ENCODE results near the gene TIPRL. TPM values are rescaled to one million over a fixed set of nuclear protein-coding genes. Genes with fewer than 3 reads are reported as not detected.

Gene TIPRL
- total and polyA plus RNA-seq, 2 of the 8 experiments (the other 6 are each of a cell fraction or from before 2014, with no cell fraction given) = 8.1 to 27.4 TPM

GRCh38 chr1:168187177-168187576 lies 8.4 kb downstream of the TIPRL start:
- H3K4ac ChIP-seq (replicated peaks; ENCODE audit: insufficient read length, low read depth, low read length) = no peak overlapping the region
- H3K27ac ChIP-seq (ENCODE audit: low read depth, low read length) = no peak overlapping the region
- ChIA-PET CTCF (ENCODE audit: partially characterized antibody) (interaction anchor here (1.0 to 2.6 kb wide), 4 partner anchors 8 to 105 kb away, joined by 4 to 8 read pairs (median 7); partner anchors contain the start of gene TIPRL), POLR2A (ENCODE audit: partially characterized antibody) (interaction anchor here (1.2 to 1.3 kb wide), 2 partner anchors 10 to 15 kb away, joined by 3 to 5 read pairs; no protein-coding TSS in a partner anchor)
- no peaks in the 10 kb centered on the region for H3K9me3 ChIP-seq (ENCODE audit: insufficient read depth in 2 of 2, low read depth in 1 of 2, low read length in 1 of 2)
- H3K4me1 ChIP-seq (replicated peaks in 1 of 4; ENCODE audit: control insufficient read depth in 3 of 4, insufficient read depth in 4 of 4, low read length in 3 of 4) = no peaks in the 10 kb centered on the region
- no peak overlapping the region for H4K91ac ChIP-seq (replicated peaks; ENCODE audit: insufficient read length, low read length)
- no peaks in the 10 kb centered on the region for H4K20me1 ChIP-seq (replicated peaks in 1 of 2; ENCODE audit: control insufficient read depth in 1 of 2, insufficient read depth in 2 of 2, low read length in 2 of 2)
- DNase-seq (ENCODE audit: low read depth in 1 of 2, low spot score in 2 of 2) = no peak
- no peak overlapping the region for H2BK120ac ChIP-seq (replicated peaks; ENCODE audit: low read depth, low read length)
- H3K23me2 ChIP-seq (ENCODE audit: low read depth, low read length) = no peaks in the 10 kb centered on the region
- H2BK15ac ChIP-seq (ENCODE audit: low read length) = no peak overlapping the region
- H3K36me3 ChIP-seq (ENCODE audit: control insufficient read depth in 2 of 4, insufficient read depth in 4 of 4, low read length in 3 of 4) = peaks cover 0 to 11% (median 4%) of the 10 kb centered on the region in 4 experiments; a peak in 4 of 8 replicates
- H3K9ac ChIP-seq (replicated peaks in 1 of 4; ENCODE audit: extremely low read depth in 1 of 4, low read depth in 3 of 4, low read length in 3 of 4) = no peak overlapping the region
- H3K23ac ChIP-seq (ENCODE audit: insufficient read length) = no peak overlapping the region
- H2BK5ac ChIP-seq (ENCODE audit: low read depth, low read length) = no peak overlapping the region
- H4K8ac ChIP-seq (ENCODE audit: extremely low read depth, insufficient read depth, low read length) = no peak overlapping the region
- H3K79me1 ChIP-seq (ENCODE audit: low read depth, low read length) = no peaks in the 10 kb centered on the region
- H3K4me2 ChIP-seq (ENCODE audit: insufficient read depth in 1 of 2, low read depth in 2 of 2, low read length in 2 of 2) = no peak overlapping the region
- no peak overlapping the region for H3K4me3 ChIP-seq (ENCODE audit: extremely low read depth in 1 of 4, insufficient read depth in 2 of 4, low read depth in 3 of 4, low read length in 4 of 4)
- no peak overlapping the region for H3K14ac ChIP-seq (ENCODE audit: insufficient read length)
- TF ChIP-seq SP2 (IDR thresholded peaks at IDR 0.05; ENCODE audit: low read length) (no peak), SP4 (IDR thresholded peaks at IDR 0.05; ENCODE audit: low read length) (no peak), RNF2 (IDR thresholded peaks at IDR 0.05; ENCODE audit: borderline replicate concordance, low read depth, low read length, missing control alignments, poor library complexity, severe bottlenecking) (no peak), RFX5 (IDR thresholded peaks at IDR 0.05; ENCODE audit: borderline replicate concordance, low read depth, low read length) (no peak), E2F6 (IDR thresholded peaks at IDR 0.05) (no peak), CEBPB (IDR thresholded peaks at IDR 0.05; ENCODE audit: low read depth, low read length) (no peak), NRF1 (IDR thresholded peaks at IDR 0.05; ENCODE audit: low read depth, low read length) (no peak), TAF1 (IDR thresholded peaks at IDR 0.05; ENCODE audit: low read depth, low read length) (no peak), BCL11A (IDR thresholded peaks at IDR 0.05; ENCODE audit: low read depth in 2 of 2, low read length in 2 of 2) (no peak), CBX5 (IDR thresholded peaks at IDR 0.05; ENCODE audit: low read depth, low read length) (no peak), CBX8 (IDR thresholded peaks at IDR 0.05; ENCODE audit: borderline replicate concordance, low read depth, low read length) (no peak), CHD1 (IDR thresholded peaks at IDR 0.05; ENCODE audit: low read depth, low read length) (no peak), NANOG (IDR thresholded peaks at IDR 0.05; ENCODE audit: insufficient read depth, low read depth, low read length, poor library complexity, severe bottlenecking) (no peak)
- H3K18ac ChIP-seq (ENCODE audit: extremely low read depth, low read length) = no peak overlapping the region
- H2AK5ac ChIP-seq (ENCODE audit: low read depth, low read length) = no peak overlapping the region
- no peak overlapping the region for H3K56ac ChIP-seq (replicated peaks; ENCODE audit: insufficient read length, low read depth, low read length)
- H2AFZ ChIP-seq (ENCODE audit: low read length) = no peak overlapping the region
- 0 out of 4 replicates have a peak, but pooled peaks cover 0 to 10% of the 10 kb centered on the region in 2 experiments for H3K79me2 ChIP-seq (ENCODE audit: control insufficient read depth in 1 of 2, insufficient read depth in 2 of 2, low read length in 2 of 2)
- H3K27me3 ChIP-seq (replicated peaks in 1 of 4; ENCODE audit: control insufficient read depth in 3 of 4, extremely low read depth in 1 of 4, insufficient read depth in 3 of 4, low read length in 3 of 4) = no peaks in the 10 kb centered on the region
- FAIRE-seq = no peak
- no peak overlapping the region for H4K5ac ChIP-seq (ENCODE audit: insufficient read length, low read depth, low read length)
- H2BK20ac ChIP-seq (ENCODE audit: low read length) = no peak overlapping the region
- H2BK12ac ChIP-seq (ENCODE audit: low read depth, low read length) = no peak overlapping the region
